Measurements from ENCODE around the gene GFRA1.

The GFRA1 gene

GRCh38 chr10:116226053-116226452 is 47.0 kb downstream of the GFRA1 start:
- H3K79me2 ChIP-seq (ENCODE audit: insufficient read depth, low read length), result no peaks in the 10 kb centered on the region
- TF ChIP-seq EZH2 (IDR thresholded peaks at IDR 0.05; ENCODE audit: borderline replicate concordance, low read depth, low read length, severe bottlenecking) (no peak), CTCF (IDR thresholded peaks at IDR 0.05; ENCODE audit: borderline replicate concordance, extremely low read depth, low read length, poor library complexity, severe bottlenecking) (no peak)
- H3K4me3 ChIP-seq (ENCODE audit: low read depth in 1 of 2, low read length in 2 of 2), result no peak overlapping the region
- H3K9me3 ChIP-seq (ENCODE audit: insufficient read depth, low read length, severe bottlenecking), result no peaks in the 10 kb centered on the region
- no peaks in the 10 kb centered on the region for H3K36me3 ChIP-seq (ENCODE audit: insufficient read depth, low read length)
- H2AFZ ChIP-seq (ENCODE audit: low read depth, low read length), result no peak overlapping the region
- no peak overlapping the region for H3K27ac ChIP-seq (ENCODE audit: low read length)
- H3K9ac ChIP-seq (ENCODE audit: low read depth, low read length), result no peak overlapping the region
- ATAC-seq (ENCODE audit: insufficient read depth, low read depth), result no peak
- no peak for DNase-seq
- H3K4me1 ChIP-seq (ENCODE audit: insufficient read depth, low read length), result no peaks in the 10 kb centered on the region
- H3K27me3 ChIP-seq (ENCODE audit: insufficient read depth, low read length, poor library complexity), result no peaks in the 10 kb centered on the region
- no peak overlapping the region for H3K4me2 ChIP-seq (ENCODE audit: insufficient read depth, low read length)
- no peaks in the 10 kb centered on the region for H4K20me1 ChIP-seq (ENCODE audit: insufficient read depth, low read length)

- Histone ChIP-seq H3K4me3 (ENCODE audit: low read depth in 1 of 2, low read length in 2 of 2) (no peak overlapping the region), H3K27me3 (ENCODE audit: insufficient read depth, low read length, poor library complexity) (no peaks in the 10 kb centered on the region), H3K4me2 (ENCODE audit: insufficient read depth, low read length) (no peak overlapping the region), H4K20me1 (ENCODE audit: insufficient read depth, low read length) (no peaks in the 10 kb centered on the region), H3K79me2 (ENCODE audit: insufficient read depth, low read length) (no peaks in the 10 kb centered on the region), H3K36me3 (ENCODE audit: insufficient read depth, low read length) (no peaks in the 10 kb centered on the region), H3K4me1 (ENCODE audit: insufficient read depth, low read length) (no peaks in the 10 kb centered on the region), H3K27ac (ENCODE audit: low read length) (no peak overlapping the region), H3K9ac (ENCODE audit: low read depth, low read length) (no peak overlapping the region), H2AFZ (ENCODE audit: low read depth, low read length) (no peak overlapping the region), H3K9me3 (ENCODE audit: insufficient read depth, low read length, severe bottlenecking) (no peaks in the 10 kb centered on the region)
- DNase-seq, result no peak
- no peak for ATAC-seq (ENCODE audit: insufficient read depth, low read depth)
- TF ChIP-seq CTCF (IDR thresholded peaks at IDR 0.05; ENCODE audit: borderline replicate concordance, extremely low read depth, low read length, poor library complexity, severe bottlenecking) (no peak), EZH2 (IDR thresholded peaks at IDR 0.05; ENCODE audit: borderline replicate concordance, low read depth, low read length, severe bottlenecking) (no peak)
Measured at GRCh38 chr10:116223289-116223688, 49.7 kb downstream of the GFRA1 start.

DNA sequence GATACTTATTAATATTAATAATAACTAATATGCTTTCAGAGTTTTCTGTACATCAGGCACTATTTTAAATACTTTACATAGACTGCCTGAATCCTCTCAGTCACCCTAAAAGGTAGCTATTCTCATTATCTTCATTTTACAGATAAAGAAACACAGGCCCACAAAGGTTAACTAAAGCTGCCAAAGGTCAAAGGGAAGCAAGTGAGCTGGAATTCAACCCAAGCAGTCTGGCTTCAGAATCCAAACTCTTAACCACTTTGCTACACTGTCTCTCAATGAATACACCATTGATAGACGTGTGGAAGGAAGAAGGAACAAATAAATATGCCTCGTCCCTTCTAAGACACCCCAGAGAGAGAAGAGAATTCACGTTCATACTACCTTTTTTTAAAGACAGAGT is 52.0 kb downstream of the GFRA1 start:
- H3K4me1 ChIP-seq (ENCODE audit: insufficient read depth, low read length), result no peaks in the 10 kb centered on the region
- no peak overlapping the region for H3K4me3 ChIP-seq (ENCODE audit: low read depth in 1 of 2, low read length in 2 of 2)
- no peak overlapping the region for H2AFZ ChIP-seq (ENCODE audit: low read depth, low read length)
- no peak overlapping the region for H3K9ac ChIP-seq (ENCODE audit: low read depth, low read length)
- H3K27me3 ChIP-seq (ENCODE audit: insufficient read depth, low read length, poor library complexity), result no peaks in the 10 kb centered on the region
- DNase-seq (no peak), ATAC-seq (ENCODE audit: insufficient read depth, low read depth) (no peak)
- no peaks in the 10 kb centered on the region for H3K79me2 ChIP-seq (ENCODE audit: insufficient read depth, low read length)
- H4K20me1 ChIP-seq (ENCODE audit: insufficient read depth, low read length), result no peaks in the 10 kb centered on the region
- TF ChIP-seq CTCF (IDR thresholded peaks at IDR 0.05; ENCODE audit: borderline replicate concordance, extremely low read depth, low read length, poor library complexity, severe bottlenecking) (no peak), EZH2 (IDR thresholded peaks at IDR 0.05; ENCODE audit: borderline replicate concordance, low read depth, low read length, severe bottlenecking) (no peak)
- no peaks in the 10 kb centered on the region for H3K9me3 ChIP-seq (ENCODE audit: insufficient read depth, low read length, severe bottlenecking)
- H3K4me2 ChIP-seq (ENCODE audit: insufficient read depth, low read length), result no peak overlapping the region
- no peaks in the 10 kb centered on the region for H3K36me3 ChIP-seq (ENCODE audit: insufficient read depth, low read length)
- no peak overlapping the region for H3K27ac ChIP-seq (ENCODE audit: low read length)

- Histone ChIP-seq H3K36me3 (ENCODE audit: insufficient read depth, low read length) (no peaks in the 10 kb centered on the region), H3K4me1 (ENCODE audit: insufficient read depth, low read length) (no peaks in the 10 kb centered on the region), H3K4me2 (ENCODE audit: insufficient read depth, low read length) (no peak overlapping the region), H3K27ac (ENCODE audit: low read length) (no peak overlapping the region), H3K79me2 (ENCODE audit: insufficient read depth, low read length) (no peaks in the 10 kb centered on the region), H4K20me1 (ENCODE audit: insufficient read depth, low read length) (no peaks in the 10 kb centered on the region), H3K4me3 (ENCODE audit: low read depth in 1 of 2, low read length in 2 of 2) (no peak overlapping the region), H2AFZ (ENCODE audit: low read depth, low read length) (no peak overlapping the region), H3K27me3 (ENCODE audit: insufficient read depth, low read length, poor library complexity) (no peaks in the 10 kb centered on the region), H3K9me3 (ENCODE audit: insufficient read depth, low read length, severe bottlenecking) (no peaks in the 10 kb centered on the region), H3K9ac (ENCODE audit: low read depth, low read length) (no peak overlapping the region)
- TF ChIP-seq EZH2 (IDR thresholded peaks at IDR 0.05; ENCODE audit: borderline replicate concordance, low read depth, low read length, severe bottlenecking) (no peak), CTCF (IDR thresholded peaks at IDR 0.05; ENCODE audit: borderline replicate concordance, extremely low read depth, low read length, poor library complexity, severe bottlenecking) (no peak)
- ATAC-seq (ENCODE audit: insufficient read depth, low read depth) (no peak), DNase-seq (no peak)
Measured at GRCh38 chr10:116216676-116217075, 56.3 kb downstream of the GFRA1 start.
